Subcutaneous adipose tissue (tissue), 4 donors: ENCODE measurements around the gene CD37. TPM values are rescaled to one million over a fixed set of nuclear protein-coding genes. Genes with fewer than 3 reads are reported as not detected.

Source experiments
- total RNA-seq, 4 donors: library from RNA; depleted of rRNA; stranded (reverse); fragments of >200 nt; gene quantifications; one replicate each; pipeline ENCODE4 v1.1.0, GENCODE V29; 2016
- TF ChIP-seq, protein P1 (sequence below): fragments of 450-650 bp; IDR thresholded peaks from one replicate; pipeline ENCODE4 v1.5.1; 2016; ENCODE audit warnings: low read depth, mild to moderate bottlenecking, control low read depth, antibody characterized with exemption, moderate library complexity

The CD37 gene, protein sequence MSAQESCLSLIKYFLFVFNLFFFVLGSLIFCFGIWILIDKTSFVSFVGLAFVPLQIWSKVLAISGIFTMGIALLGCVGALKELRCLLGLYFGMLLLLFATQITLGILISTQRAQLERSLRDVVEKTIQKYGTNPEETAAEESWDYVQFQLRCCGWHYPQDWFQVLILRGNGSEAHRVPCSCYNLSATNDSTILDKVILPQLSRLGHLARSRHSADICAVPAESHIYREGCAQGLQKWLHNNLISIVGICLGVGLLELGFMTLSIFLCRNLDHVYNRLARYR
- total RNA-seq, result 10 to 100 TPM in 3 of 4 donors, 1 to 10 TPM in 1; 8.9 to 87.4 (median 21.1) TPM

DNA sequence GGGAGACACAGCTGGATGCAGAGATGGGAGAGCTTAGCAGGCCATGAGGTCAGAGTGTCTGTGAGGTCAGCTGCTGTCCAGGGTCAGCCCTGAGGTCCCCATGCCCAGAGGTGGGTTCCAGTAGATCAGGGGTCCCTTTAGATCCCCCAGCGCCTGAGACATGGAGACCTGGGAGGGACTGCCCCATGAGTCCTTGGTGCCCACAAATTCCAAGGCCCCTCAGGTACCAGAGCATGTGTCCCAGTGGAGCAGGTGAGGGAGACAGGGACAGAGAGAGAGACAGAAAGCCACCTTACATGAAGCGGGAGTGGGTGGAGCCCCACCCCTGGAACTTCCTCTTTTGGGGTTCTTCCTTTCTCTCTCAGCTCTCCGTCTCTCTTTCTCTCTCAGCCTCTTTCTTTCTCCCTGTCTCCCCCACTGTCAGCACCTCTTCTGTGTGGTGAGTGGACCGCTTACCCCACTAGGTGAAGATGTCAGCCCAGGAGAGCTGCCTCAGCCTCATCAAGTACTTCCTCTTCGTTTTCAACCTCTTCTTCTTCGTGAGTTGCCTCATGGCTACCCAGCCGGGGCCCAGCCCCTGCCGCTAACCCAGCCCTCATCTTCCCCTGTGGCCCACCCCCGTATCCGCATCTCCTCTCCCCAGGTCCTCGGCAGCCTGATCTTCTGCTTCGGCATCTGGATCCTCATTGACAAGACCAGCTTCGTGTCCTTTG is at the start of gene CD37:
Gene CD37 (plus strand): TSS at position 336 of the 713 bp plus-strand sequence. CDS start 135 bp downstream, at position 471.
- TF ChIP-seq, protein P1, sequence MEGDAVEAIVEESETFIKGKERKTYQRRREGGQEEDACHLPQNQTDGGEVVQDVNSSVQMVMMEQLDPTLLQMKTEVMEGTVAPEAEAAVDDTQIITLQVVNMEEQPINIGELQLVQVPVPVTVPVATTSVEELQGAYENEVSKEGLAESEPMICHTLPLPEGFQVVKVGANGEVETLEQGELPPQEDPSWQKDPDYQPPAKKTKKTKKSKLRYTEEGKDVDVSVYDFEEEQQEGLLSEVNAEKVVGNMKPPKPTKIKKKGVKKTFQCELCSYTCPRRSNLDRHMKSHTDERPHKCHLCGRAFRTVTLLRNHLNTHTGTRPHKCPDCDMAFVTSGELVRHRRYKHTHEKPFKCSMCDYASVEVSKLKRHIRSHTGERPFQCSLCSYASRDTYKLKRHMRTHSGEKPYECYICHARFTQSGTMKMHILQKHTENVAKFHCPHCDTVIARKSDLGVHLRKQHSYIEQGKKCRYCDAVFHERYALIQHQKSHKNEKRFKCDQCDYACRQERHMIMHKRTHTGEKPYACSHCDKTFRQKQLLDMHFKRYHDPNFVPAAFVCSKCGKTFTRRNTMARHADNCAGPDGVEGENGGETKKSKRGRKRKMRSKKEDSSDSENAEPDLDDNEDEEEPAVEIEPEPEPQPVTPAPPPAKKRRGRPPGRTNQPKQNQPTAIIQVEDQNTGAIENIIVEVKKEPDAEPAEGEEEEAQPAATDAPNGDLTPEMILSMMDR, result no peak

DNA sequence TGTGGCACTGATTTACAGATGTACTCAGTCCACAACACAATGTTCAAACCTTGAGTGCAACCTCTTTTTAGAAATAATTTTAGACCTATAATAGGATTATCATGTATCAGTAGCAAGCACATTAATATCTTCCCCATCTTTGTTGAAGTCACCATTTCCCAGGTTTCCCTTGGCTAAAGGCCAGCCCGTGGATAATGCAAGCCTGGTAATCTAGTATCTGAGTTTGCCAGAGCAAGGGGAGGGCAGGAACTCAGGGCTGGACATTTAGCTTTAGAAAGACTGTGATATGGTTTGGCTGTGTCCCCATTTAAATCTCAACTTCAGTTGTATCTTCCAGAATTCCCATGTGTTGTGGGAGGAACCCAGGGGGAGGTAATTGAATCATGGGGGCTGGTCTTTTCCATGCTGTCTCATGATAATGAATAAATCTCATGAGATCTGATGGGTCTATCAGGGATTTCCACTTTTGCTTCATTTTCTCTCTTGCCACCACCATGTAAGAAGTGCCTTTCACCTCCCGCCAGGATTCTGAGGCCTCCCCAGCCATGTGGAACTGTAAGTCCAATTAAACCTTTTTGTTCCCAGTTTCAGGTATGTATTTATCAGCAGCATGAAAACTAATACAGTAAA is 48.0 kb upstream of the CD37 start:
- TF ChIP-seq, protein P1, result no peak

DNA sequence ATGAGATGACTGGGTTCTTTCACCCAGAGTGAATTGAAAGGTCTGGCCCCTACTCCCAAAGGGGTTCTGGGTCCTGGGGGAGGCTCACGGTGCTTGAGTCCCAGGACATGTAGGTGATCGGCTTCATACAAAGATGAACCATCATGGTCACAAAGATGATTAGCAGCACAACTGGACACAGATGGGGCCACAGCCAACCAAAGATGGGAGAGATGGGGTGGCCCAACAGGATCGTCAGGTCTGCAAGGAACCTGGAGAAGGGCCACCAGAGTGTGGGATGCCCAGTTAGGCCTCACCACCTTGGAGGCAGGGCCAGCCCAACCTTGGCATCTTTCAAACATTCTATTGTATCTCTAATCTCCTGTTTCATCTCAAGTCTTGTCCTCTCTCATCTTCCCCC is 44.7 kb upstream of the CD37 start:
- TF ChIP-seq, protein P1, result no peak

DNA sequence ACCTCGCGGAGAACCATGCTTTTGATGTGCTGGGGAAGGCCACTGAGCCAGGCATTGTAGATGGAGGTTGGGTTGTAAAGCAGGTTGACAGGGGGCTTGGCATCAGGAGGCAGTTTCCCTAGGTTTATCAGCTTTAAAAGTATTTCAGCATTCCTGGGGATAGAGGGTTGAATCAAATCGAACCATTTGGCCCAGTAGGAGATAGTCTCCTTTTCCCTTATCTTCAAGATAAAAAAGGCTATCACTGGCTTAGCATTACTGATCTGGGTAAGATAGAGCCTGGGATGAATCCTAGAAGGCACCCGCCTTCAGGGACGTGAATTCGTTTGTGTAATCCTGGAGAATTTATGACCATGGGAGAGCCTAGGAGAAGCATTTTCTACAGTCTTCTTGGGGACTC is 40.8 kb upstream of the CD37 start:
- TF ChIP-seq, protein P1, result no peak

DNA sequence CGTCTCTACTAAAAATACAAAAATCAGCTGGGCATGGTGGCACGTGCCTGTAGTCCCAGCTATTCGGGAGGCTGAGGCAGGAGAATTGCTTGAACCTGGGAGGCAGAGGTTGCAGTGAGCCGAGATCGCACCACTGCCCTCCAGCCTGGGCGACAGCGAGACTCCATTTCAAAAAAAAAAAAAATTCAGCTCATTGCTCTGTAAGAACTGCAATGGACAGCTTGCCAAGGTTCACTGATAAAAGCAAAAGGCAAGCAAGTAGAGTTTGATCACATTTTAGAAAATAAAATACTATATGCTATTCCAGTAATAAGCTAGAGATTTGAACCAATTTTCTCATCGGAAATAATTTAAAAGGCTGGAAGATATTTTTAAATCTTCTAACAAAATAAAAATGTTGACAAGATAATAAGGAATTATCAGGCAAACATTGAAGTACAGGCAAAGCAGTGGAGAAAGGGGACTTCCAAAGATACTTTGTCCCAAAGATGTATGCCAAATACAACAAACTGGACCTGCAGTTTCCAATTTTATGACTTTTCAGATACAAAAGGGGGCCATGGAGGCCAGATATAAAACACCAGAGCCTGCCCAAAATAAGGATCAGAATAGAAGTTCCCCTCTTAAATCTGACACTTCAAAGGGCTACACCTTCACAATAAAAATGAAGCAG is 39.9 kb upstream of the CD37 start:
- TF ChIP-seq, protein P1, result no peak

DNA sequence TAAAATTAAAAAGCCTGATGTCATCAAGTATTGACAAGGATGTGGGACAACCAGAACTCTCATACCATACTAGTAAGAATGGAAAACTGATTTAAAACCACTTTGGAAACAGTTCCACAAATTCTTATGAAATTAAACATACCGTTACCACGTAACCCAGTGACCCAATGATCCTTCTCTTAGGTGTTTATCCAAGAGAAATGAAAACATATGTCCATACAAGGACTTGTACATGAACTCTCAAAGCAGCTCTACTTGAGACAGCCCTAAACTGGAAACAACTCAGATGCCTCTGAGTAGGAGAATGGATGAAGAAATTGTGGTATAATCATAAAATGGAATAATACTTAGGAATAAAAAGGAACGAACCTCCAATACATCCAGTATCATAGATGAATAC is 37.8 kb upstream of the CD37 start:
- TF ChIP-seq, protein P1, result no peak
